Occipital lobe (tissue), 2 donors: ENCODE measurements around the gene EVA1A. TPM values are rescaled to one million over a fixed set of nuclear protein-coding genes. Genes with fewer than 3 reads are reported as not detected.

Experiments
- DNase-seq: peaks from one replicate; lab custom pipeline; 2025; lab: John Stamatoyannopoulos, UW
- total RNA-seq: library from RNA; depleted of rRNA; stranded (reverse); fragments of >200 nt; gene quantifications from one replicate; pipeline ENCODE4 v1.2.3, GENCODE V29; 2014

EVA1A gene
- total RNA-seq, 1 donor from 2014 or later = 1.1 TPM

- no peak for DNase-seq
Observed at GRCh38 chr2:75518638-75519465, 41.9 kb downstream of the EVA1A start.

DNA sequence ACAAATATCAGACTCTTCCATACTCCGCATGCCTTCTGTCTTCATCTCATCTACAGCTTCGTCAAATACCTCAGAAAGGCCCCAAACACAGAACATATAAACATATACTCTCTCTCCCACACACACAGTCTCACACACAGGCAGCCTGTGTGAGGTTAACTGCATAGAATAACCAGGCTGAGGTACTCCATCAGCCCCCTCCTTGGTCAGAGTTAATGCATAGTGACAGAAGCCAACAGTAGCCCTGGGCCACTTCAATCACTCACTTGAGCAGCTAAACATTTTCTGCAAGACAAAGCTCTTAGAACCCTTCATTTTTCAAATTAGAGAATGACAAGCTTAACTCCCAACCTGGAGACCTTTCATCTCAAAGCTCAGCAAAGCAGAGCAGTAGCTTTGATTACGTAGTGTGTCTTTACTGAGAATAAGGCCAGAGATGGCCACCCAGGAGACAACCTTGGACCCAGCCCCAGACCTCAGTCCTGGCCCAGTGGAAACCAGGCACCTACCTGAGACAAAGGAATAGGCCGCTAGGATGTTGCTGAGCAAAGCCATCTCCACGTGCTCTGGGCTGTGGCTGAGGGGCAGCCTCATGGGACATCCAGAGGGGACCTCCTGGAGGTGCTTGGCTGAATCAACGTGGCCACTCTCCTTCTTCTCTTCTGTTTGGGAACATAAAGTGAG, 43.0 kb downstream of the EVA1A start:
- no peak for DNase-seq

DNA sequence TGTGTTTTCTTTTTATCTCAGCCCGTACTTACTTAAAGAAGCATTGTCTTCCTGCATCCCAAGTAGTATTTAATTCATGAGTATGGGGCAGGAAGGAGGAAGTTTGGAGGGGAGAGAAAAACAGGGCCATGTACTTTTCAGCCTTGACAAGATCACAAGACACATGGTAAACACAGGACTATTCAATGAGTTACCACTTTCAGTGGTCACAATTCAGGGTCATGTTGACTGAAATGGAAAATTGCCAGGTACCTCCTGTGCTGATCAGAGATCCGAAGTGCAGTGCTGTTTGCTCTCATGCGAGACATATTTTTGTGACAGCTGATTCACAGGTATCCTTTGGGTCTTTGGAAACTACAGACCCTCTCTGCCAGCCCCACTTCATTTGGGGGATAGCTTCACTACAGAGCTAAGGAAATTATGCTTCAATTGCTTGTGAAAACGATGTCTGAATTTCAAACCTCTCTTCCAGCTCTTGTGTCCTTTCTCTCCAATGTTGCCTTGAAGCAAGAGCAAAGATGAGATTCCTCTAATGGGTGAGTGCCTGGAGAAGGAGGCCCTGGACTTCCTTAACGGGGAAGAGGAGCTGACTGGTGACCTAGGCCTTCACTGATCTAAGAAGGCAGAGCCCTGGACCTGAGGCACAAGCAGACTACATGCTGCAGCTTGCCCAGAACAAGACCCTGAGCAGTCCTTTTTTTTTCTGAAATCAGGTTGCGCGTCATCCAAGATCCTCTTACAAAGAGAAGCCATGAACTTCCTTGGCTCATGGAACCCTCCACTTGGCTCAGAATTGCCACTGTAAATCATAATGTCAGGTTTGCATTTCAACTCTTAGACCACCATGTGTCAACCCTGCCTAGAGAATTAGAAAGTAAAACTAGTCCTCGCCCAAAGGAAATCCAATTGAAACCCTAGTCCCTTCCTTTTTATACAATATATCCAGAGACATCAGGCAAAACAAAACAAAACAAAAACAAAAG, 44.1 kb downstream of the EVA1A start:
- no peak for DNase-seq

GRCh38 chr2:75515584-75516368, 45.0 kb downstream of the EVA1A start:
- no peak for DNase-seq

- no peak for DNase-seq
Observed at GRCh38 chr2:75513616-75514170, 47.0 kb downstream of the EVA1A start.

GRCh38 chr2:75512455-75513212, 48.1 kb downstream of the EVA1A start:
- DNase-seq = no peak

- DNase-seq = no peak
Observed at GRCh38 chr2:75506101-75506697, 54.5 kb downstream of the EVA1A start.

- DNase-seq = no peak
Observed at GRCh38 chr2:75505012-75505411, 55.7 kb downstream of the EVA1A start.

- DNase-seq = no peak
Observed at GRCh38 chr2:75503048-75503607, 57.6 kb downstream of the EVA1A start.

GRCh38 chr2:75500633-75501032, 60.1 kb downstream of the EVA1A start:
- no peak for DNase-seq

DNA sequence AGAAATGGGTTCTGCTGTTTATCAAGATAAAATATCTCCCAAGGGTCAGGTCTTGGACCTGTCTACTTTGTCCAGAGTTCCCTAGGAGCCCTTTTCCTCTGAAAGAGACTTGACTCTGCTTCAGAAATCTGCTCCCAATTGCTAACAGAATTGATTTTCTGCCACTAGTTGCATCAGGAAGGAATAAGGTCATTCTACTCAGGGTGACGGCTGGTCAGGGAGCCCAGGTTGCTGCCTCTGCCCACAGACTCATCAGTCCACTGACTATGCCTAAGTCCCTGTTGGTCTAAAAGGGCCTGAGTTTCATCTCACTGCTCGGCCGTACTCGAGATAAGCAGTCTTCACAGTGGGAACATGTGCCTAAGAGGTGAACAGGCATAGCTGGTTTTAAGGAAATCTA, 61.2 kb downstream of the EVA1A start:
- DNase-seq = no peak

- no peak for DNase-seq
Observed at GRCh38 chr2:75498907-75499306, 61.8 kb downstream of the EVA1A start.

- no peak for DNase-seq
Observed at GRCh38 chr2:75497256-75497655, 63.5 kb downstream of the EVA1A start.

- no peak for DNase-seq
Observed at GRCh38 chr2:75495862-75496261, 64.9 kb downstream of the EVA1A start.

- no peak for DNase-seq
Observed at GRCh38 chr2:75494137-75494769, 66.5 kb downstream of the EVA1A start.

GRCh38 chr2:75493230-75493629, 67.5 kb downstream of the EVA1A start:
- DNase-seq = no peak

DNA sequence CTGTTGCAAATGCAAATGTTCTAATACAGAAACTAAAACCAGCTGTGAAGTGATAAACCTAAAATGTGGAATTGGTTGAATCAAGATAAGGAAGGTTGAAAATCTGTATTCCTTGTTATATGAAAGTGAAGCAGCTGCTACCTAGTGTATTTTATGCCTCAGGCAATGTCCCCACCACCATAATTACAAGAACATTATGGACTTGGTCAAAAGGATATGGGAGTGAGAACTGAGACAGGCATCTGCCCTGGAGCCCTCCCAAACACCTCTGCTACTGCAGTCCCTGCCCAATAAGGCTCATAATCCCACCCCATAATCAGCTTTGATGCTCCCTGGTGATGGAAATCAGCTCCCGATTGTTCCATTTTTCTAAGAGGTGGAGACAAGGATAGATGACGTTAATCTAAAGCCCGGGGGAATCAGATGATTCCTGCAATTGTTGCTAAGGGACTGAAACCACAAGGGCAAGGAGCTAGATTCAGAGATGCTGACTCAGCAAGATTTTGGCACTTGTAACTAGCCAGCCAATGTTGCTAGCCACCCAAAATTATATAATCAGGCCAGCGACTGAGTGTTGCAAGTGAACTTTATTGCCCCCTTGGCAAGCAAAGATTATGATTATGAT, 69.5 kb downstream of the EVA1A start:
- no peak for DNase-seq

- DNase-seq = no peak
Observed at GRCh38 chr2:75489721-75490120, 71.0 kb downstream of the EVA1A start.
